ENCODE results near the gene DST. TPM values are rescaled to one million over a fixed set of nuclear protein-coding genes. Genes with fewer than 3 reads are reported as not detected.

The DST gene
- total and polyA plus RNA-seq, 2 experiments from 2014 or later = 103 to 369 TPM

DNA sequence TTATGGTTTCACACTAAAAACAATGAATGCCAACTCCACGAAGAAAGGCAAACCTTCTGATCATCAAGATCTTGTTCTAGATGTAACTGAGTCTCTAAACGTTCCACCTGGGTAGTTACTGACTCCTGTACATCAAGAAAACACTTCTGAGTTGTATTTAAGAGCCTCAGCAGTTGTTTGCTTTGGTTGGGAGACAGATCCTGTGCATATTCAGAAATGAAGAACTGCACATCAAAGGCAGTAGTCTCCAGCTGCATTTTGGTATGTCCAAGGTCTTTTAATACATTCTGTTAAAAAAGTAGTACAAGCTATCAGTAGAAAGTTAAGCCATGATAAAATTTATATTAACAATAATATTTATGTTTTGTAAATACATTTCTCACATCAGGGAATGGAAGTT, 41.3 kb downstream of the DST start:
- DNase-seq (ENCODE audit: low spot score) = no peak
- TF ChIP-seq EZH2phosphoT487 (IDR thresholded peaks at IDR 0.05; ENCODE audit: low read depth, severe bottlenecking, unreplicated experiment) (no peak), EZH2 (IDR thresholded peaks at IDR 0.05; ENCODE audit: borderline replicate concordance) (no peak)
- TF ChIP-seq, protein P1, sequence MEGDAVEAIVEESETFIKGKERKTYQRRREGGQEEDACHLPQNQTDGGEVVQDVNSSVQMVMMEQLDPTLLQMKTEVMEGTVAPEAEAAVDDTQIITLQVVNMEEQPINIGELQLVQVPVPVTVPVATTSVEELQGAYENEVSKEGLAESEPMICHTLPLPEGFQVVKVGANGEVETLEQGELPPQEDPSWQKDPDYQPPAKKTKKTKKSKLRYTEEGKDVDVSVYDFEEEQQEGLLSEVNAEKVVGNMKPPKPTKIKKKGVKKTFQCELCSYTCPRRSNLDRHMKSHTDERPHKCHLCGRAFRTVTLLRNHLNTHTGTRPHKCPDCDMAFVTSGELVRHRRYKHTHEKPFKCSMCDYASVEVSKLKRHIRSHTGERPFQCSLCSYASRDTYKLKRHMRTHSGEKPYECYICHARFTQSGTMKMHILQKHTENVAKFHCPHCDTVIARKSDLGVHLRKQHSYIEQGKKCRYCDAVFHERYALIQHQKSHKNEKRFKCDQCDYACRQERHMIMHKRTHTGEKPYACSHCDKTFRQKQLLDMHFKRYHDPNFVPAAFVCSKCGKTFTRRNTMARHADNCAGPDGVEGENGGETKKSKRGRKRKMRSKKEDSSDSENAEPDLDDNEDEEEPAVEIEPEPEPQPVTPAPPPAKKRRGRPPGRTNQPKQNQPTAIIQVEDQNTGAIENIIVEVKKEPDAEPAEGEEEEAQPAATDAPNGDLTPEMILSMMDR (IDR thresholded peaks at IDR 0.05; ENCODE audit: poor library complexity) = no peak
- no peak overlapping the region for H3K27ac ChIP-seq
- no peak overlapping the region for H3K4me2 ChIP-seq
- H3K36me3 ChIP-seq (replicated peaks; ENCODE audit: insufficient read depth, low read depth) = no peaks in the 10 kb centered on the region
- no peak overlapping the region for H3K4me3 ChIP-seq
- no peaks in the 10 kb centered on the region for H3K27me3 ChIP-seq
- WGBS (ENCODE audit: low lambda C conversion rate, missing lambda C conversion rate) = 90% methylated on average over 2 of the region's 2 CpGs
- no peaks in the 10 kb centered on the region for H3K4me1 ChIP-seq (ENCODE audit: insufficient read depth)
- no peaks in the 10 kb centered on the region for H3K79me2 ChIP-seq
- H2AFZ ChIP-seq = no peak overlapping the region
- no peaks in the 10 kb centered on the region for H3K9me3 ChIP-seq (ENCODE audit: low read depth)
- no peaks in the 10 kb centered on the region for H3K9me2 ChIP-seq (replicated peaks; ENCODE audit: insufficient read depth)
- H4K20me1 ChIP-seq (ENCODE audit: insufficient read depth, poor library complexity, severe bottlenecking) = no peaks in the 10 kb centered on the region

DNA sequence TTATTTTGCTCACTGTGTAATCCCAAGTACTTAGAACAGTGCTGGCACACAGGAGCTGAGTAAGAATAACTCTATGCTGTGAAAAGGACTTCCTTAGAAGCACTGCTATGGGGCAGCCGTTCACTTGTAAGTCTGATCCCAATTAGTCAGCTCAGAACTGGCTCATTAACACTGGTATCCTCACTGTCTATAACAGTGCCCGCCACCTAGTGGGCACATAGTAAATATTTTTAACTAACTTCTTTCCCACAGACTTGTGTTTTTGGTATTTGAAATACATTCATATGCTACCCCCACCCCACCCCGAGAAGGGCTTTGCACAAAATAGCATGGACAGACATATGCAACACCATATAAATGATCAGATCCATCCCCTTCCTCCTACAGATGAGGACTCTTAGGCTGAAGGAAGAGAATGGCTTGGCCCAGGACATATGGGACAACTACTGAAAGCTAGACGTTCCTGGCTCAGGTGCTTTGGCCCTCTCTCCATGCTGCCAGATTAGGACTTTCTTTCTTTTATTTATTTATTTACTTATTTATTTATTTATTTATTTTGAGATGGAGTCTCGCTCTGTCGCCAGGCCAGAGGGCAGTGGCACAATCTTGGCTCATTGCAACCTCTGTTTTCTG, 47.1 kb downstream of the DST start:
- Histone ChIP-seq H3K9me2 (replicated peaks; ENCODE audit: insufficient read depth) (no peaks in the 10 kb centered on the region), H2AFZ (no peak overlapping the region), H3K36me3 (replicated peaks; ENCODE audit: insufficient read depth, low read depth) (no peaks in the 10 kb centered on the region), H4K20me1 (ENCODE audit: insufficient read depth, poor library complexity, severe bottlenecking) (no peaks in the 10 kb centered on the region), H3K27ac (no peak overlapping the region), H3K4me1 (ENCODE audit: insufficient read depth) (no peaks in the 10 kb centered on the region), H3K79me2 (no peaks in the 10 kb centered on the region), H3K4me2 (no peak overlapping the region), H3K27me3 (no peaks in the 10 kb centered on the region), H3K4me3 (no peak overlapping the region), H3K9me3 (ENCODE audit: low read depth) (no peaks in the 10 kb centered on the region)
- TF ChIP-seq, protein P1 (IDR thresholded peaks at IDR 0.05; ENCODE audit: poor library complexity) = peak; percentile 56
- no peak for TF ChIP-seq EZH2phosphoT487 (IDR thresholded peaks at IDR 0.05; ENCODE audit: low read depth, severe bottlenecking, unreplicated experiment)
- no peak for TF ChIP-seq EZH2 (IDR thresholded peaks at IDR 0.05; ENCODE audit: borderline replicate concordance)
- DNase-seq (ENCODE audit: low spot score) = peak; percentile 58
- WGBS (ENCODE audit: low lambda C conversion rate, missing lambda C conversion rate) = 69% methylated on average over 6 of the region's 6 CpGs

DNA sequence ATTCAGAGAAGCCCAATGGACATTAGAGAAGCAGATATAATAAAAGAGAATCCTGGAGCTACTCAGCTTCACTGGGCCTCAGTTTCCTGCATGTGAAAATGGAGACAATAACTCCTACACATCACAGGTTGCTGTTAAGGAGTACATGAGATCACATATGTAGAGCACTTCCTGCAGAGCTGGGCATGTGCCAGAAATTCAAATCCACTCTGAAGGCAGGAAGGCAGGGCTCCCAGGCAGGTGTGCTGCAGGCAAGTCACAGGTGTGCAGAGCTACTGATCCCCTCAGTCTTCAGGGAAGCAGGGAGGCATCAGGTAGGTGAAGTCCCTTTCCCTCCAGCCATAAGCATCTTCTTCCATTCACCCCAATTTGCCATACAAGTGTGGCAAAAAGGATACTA, 48.0 kb downstream of the DST start:
- H3K9me3 ChIP-seq (ENCODE audit: low read depth) = no peaks in the 10 kb centered on the region
- no peak overlapping the region for H3K4me2 ChIP-seq
- H3K36me3 ChIP-seq (replicated peaks; ENCODE audit: insufficient read depth, low read depth) = no peaks in the 10 kb centered on the region
- H3K27ac ChIP-seq = no peak overlapping the region
- no peaks in the 10 kb centered on the region for H4K20me1 ChIP-seq (ENCODE audit: insufficient read depth, poor library complexity, severe bottlenecking)
- H2AFZ ChIP-seq = no peak overlapping the region
- H3K27me3 ChIP-seq = no peaks in the 10 kb centered on the region
- TF ChIP-seq, protein P1 (IDR thresholded peaks at IDR 0.05; ENCODE audit: poor library complexity) = no peak
- TF ChIP-seq EZH2 (IDR thresholded peaks at IDR 0.05; ENCODE audit: borderline replicate concordance) = no peak
- no peak for DNase-seq (ENCODE audit: low spot score)
- H3K4me3 ChIP-seq = no peak overlapping the region
- H3K79me2 ChIP-seq = no peaks in the 10 kb centered on the region
- no peaks in the 10 kb centered on the region for H3K4me1 ChIP-seq (ENCODE audit: insufficient read depth)
- H3K9me2 ChIP-seq (replicated peaks; ENCODE audit: insufficient read depth) = no peaks in the 10 kb centered on the region

All from hepatocyte (in vitro differentiated cells).